HepG2 (cell line): ENCODE measurements around the gene CHST6. TPM values are rescaled to one million over a fixed set of nuclear protein-coding genes. Genes with fewer than 3 reads are reported as not detected.

Source experiments
- CREB1 ChIP-seq, 2 experiments: fragments of 450-650 bp in 1 of 2; IDR thresholded peaks; 2 replicates each; pipeline ENCODE4 v1.6.1; 2016 to 2017; ENCODE audit warnings: control low read depth in 1 of 2, mild to moderate bottlenecking in 1 of 2, missing compliant biosample characterization in 1 of 2, missing genetic modification characterization in 1 of 2
- ESRRA ChIP-seq: sonication (generic); formaldehyde crosslinking; IDR thresholded peaks from 2 replicates; pipeline ENCODE4 v1.5.1; 2020; ENCODE audit warnings: mild to moderate bottlenecking, low read depth, missing genetic modification reagents
- GPN1 ChIP-seq: sonication (generic); formaldehyde crosslinking; IDR thresholded peaks from 2 replicates; pipeline ENCODE4 v1.5.1; 2020; ENCODE audit warnings: missing genetic modification reagents, borderline replicate concordance
- GRHL1 ChIP-seq: sonication (generic); formaldehyde crosslinking; conservative IDR thresholded peaks from 2 replicates; pipeline ENCODE4 v1.8.0; 2022; ENCODE audit warnings: missing genetic modification reagents
- KDM2A ChIP-seq: sonication (generic); formaldehyde crosslinking; IDR thresholded peaks from 2 replicates; pipeline ENCODE4 v1.4.0; 2020; ENCODE audit warnings: low read depth, missing genetic modification reagents, borderline replicate concordance
- MAF1 ChIP-seq: sonication (generic); formaldehyde crosslinking; IDR thresholded peaks from 2 replicates; pipeline ENCODE4 v1.5.0; 2020; ENCODE audit warnings: missing genetic modification reagents, borderline replicate concordance
- NFYB ChIP-seq: sonication (generic); formaldehyde crosslinking; IDR thresholded peaks from 2 replicates; pipeline ENCODE4 v1.4.0; 2020; ENCODE audit warnings: missing genetic modification reagents
- SIN3B ChIP-seq: fragments of 150-350 bp; IDR thresholded peaks from 2 replicates; pipeline ENCODE4 v1.6.1; 2014; ENCODE audit warnings: low read length
- ZBED4 ChIP-seq: sonication (generic); formaldehyde crosslinking; IDR thresholded peaks from 2 replicates; pipeline ENCODE4 v1.4.0; 2020; ENCODE audit warnings: missing genetic modification reagents, borderline replicate concordance
- ZGPAT ChIP-seq: IDR thresholded peaks from 2 replicates; pipeline ENCODE4 v1.6.1; 2016; ENCODE audit warnings: mild to moderate bottlenecking
- ZNF503 ChIP-seq: sonication (generic); formaldehyde crosslinking; IDR thresholded peaks from 2 replicates; pipeline ENCODE4 v1.4.0; 2020; ENCODE audit warnings: missing genetic modification reagents
- ZNF619 ChIP-seq: sonication (generic); formaldehyde crosslinking; IDR thresholded peaks from 2 replicates; pipeline ENCODE4 v1.4.0; 2020; ENCODE audit warnings: mild to moderate bottlenecking, missing genetic modification reagents
- polyA plus RNA-seq, 8 experiments: library from polyadenylated mRNA; depleted of rRNA in 3 of 8; stranded (reverse) in 7 of 8; unstranded in 1 of 8; fragments of >200 nt; fragmentation: Illumina TruSeq in 4 of 8; extraction: Trizol in 4 of 8; gene quantifications; 2 replicates each; pipeline versions ENCODE4 v1.2.1 to v1.2.3, GENCODE V29; 2011 to 2016; ENCODE audit warnings: low read depth in 4 of 8, missing spikeins in 1 of 8, mixed read lengths in 1 of 8; ENCODE audit not compliant: insufficient read depth in 1 of 8
- total RNA-seq, 5 experiments: library from RNA; depleted of rRNA; stranded (reverse); fragments of >200 nt; fragmentation: Illumina TruSeq; extraction: Trizol; gene quantifications; 2 replicates each; pipeline ENCODE4 v1.2.3, GENCODE V29; 2016; ENCODE audit warnings: low read depth in 1 of 5

CHST6 gene
- total and polyA plus RNA-seq, 2 of the 13 experiments (the other 11 are each of a cell fraction or from before 2014, with no cell fraction given), result 0.18 to 0.91 TPM

DNA sequence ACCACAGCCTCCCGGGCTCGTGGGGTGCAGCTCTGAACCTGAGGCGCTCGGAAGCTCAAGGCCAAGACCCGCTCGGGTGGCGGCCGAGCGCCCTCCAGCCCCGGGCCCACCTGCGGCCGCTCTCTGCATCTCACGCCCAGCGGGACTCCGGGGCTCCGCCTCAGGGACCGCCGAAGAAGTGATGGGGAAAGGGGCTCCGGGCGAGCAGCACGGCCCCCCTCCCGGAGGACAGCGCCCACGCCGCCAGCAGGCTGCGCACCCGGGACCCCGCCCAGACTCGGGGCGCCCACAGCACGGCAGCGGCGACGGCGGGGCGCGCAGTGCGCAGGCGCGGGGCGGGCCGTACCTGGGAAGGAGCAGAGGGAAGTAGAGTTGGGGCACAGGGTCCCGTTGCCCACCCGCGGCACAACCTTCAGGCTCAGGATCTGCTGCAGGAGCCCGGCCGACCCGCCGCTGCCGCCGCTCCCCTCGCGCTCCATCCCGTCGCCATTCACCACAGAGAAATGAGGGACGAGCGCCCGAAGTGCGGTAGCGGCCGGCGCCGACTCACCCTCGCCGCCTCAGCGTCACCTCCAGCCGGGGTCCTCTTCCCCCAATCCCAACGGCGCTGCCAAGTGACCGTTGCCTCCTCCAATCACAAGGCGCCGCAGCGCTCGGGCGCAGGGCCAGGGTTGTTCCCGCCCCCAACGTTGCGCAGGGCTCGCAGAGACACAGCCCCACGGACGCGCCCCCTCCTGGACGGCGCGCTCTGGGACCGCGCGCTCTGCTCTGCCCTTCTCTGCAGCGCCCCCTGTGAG lies 30.9 kb downstream of the CHST6 start, which contains the start of gene TMEM170A (continued):
- TF ChIP-seq ZBED4 (CRISPR knock-in tag) (0 out of 2 replicates have a peak, but pooled peaks have one; percentile 50), GRHL1 (CRISPR knock-in tag) (no peak), ESRRA (CRISPR knock-in tag) (no peak; the same call in none of the 2 replicates), SIN3B (peak; percentile 69), NFYB (CRISPR knock-in tag) (peak; percentile 96), ZNF503 (no peak; the same call in none of the 2 replicates), KDM2A (CRISPR knock-in tag) (peak; percentile 99), ZGPAT (CRISPR knock-in tag) (peak; percentile 91; the same call in 1 of the 2 replicates), CREB1 (IDR thresholded peaks at IDR 0.05) (peak; percentile 90), CREB1 (CRISPR knock-in tag; IDR thresholded peaks at IDR 0.05) (peak; percentile 91), GPN1 (CRISPR knock-in tag) (no peak; the same call in 1 of the 2 replicates), ZNF619 (CRISPR knock-in tag) (peak; percentile 18), MAF1 (CRISPR knock-in tag) (no peak; the same call in 1 of the 2 replicates)
